ENCODE measurements around the gene LACTB.

LACTB gene

GRCh38 chr15:63134245-63134985, 12.8 kb downstream of the LACTB start:
- no peak for DNase-seq

GRCh38 chr15:63135281-63135680, 13.6 kb downstream of the LACTB start:
- DNase-seq: no peak

GRCh38 chr15:63135804-63136203, 14.1 kb downstream of the LACTB start:
- peak; percentile 82 for DNase-seq

- DNase-seq: peak; percentile 45
Measured at GRCh38 chr15:63136742-63137141, 15.1 kb downstream of the LACTB start.

DNA sequence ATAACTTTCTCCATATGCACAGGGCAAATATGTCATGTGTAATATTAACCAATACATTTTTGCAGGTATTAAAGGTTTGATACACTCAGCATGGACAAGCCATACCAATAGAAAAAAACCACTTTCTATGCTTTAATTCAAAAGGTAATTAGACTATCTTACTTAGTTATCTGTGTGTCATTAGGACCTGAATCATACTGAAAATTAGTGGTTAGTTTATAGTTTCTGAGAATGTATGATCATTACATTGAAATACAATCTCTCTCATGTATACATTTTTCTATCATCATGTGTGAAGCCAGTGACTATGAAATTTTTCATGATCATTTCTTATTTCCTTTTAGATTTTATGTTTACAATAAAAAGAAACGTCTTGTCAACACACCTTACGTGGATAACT, 19.3 kb downstream of the LACTB start:
- no peak for DNase-seq

GRCh38 chr15:63145426-63145825, 23.8 kb downstream of the LACTB start:
- no peak for DNase-seq

DNA sequence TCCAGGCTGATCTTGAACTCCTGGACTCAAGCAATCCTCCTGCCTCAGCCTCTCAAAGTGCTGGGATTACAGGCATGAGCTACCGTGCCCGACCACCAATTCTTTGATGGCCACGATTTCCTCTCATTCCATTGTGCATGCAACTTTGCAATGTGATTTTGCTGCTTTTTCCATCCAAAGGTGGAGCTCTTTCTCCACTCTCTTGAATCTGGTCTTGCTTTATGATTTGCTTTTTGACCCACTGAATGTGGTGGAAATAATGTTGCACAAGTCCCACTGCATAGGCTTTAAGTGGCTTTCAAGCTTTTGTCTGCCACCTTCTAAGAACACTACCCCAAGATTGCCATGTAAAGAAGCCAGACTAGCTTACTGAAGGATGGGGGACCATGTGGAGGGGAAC, 25.0 kb downstream of the LACTB start:
- DNase-seq: no peak

DNA sequence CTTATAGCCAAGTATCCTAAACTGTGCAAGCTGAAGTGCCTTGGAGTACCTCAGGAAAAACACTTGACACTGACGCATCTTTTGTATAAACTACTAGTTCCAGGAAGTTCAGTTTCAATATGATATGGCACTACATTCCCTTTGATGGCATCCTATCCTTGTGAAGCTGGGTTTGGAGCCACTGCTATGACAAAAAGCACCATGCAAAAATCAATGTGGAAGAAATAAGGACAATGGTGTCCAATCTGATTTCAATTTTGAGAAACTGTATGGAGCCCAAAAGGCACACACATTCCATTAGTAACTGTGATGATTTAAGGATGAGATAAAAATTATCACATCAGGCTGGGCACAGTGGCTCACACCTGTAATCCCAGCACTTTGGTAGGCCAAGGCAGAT, 30.0 kb downstream of the LACTB start:
- no peak for DNase-seq

DNA sequence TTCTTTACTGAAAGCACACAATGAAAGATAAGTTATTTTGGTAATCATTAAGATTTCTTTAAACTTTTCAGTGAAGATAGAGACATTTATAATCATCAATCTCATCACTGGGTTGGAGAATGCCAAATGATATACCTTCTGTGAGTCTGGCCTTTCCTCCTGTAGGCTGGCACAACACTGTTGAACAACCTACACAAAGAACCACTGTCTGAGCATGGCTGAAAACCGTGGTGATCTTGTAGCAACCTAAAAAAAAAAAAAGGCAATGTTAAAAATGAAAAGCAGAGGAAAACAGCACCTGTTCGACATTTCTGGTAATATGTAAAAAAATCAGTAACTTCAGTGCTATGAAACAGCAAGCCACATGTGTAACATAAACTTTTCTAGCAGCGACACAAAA, 33.8 kb downstream of the LACTB start:
- no peak for DNase-seq

DNA sequence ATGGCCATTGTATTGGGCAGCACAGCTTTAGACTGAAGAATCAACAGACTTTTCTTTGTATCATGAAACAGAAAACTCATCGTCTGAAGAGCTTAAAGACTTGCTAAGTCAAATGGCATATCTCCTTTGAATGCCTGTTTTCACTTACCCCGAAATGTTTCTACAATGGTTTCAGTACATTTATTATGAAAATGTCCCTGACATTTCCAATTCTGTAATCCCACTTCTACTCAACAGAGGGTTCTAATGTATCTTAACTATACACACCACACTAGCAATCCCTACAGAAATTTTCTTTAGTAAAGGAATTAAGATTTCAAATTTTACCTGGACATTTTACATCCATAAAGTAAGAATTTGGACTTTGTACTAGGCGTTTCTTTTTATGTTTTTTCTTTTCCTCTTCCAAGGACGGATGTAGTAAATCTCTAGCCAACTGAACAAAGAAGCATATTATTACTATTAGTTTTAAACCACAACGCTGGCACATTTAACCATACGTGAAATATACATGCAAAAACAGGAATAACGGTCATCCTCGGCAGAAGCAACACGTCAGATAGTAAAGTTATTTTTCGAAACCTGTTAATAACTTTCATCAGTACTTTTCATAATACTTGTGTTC, 34.5 kb downstream of the LACTB start:
- no peak for DNase-seq

- peak; percentile 47 for DNase-seq
Measured at GRCh38 chr15:63156755-63157117, 35.1 kb downstream of the LACTB start.

- DNase-seq: peak; percentile 97
Measured at GRCh38 chr15:63157118-63157843, 35.6 kb downstream of the LACTB start, which contains the start of gene RPS27L. Gene RPS27L, minus strand, starts transcription at chr15:63157477. Its CDS starts 72 bp downstream, at chr15:63157405.

DNA sequence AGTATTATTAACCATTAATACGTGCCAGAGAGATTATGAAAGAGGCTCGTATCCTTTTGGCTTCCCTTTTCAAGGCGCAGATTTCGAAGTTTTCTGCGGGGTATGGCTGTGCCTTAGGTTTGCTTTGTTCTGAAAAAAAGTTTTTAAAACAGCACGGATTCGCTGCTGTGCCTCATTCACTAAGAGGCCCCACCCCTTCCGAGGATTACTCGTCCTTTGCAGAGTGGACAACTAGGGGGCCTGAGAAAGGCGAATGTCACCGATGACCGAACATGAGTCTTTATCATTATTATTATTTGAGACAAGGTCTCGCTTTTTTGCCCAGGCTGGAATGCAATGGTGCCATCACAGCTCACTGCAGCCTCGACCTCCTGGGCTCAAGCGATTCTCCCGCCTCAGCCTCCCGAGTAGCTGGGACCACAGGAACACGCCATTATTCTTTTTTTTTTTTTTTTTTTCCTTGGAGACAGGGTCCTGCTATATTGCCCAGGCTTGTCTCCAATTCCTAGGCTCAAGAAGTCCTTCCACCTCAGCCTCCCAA, 36.3 kb downstream of the LACTB start:
- peak; percentile 68 for DNase-seq

DNA sequence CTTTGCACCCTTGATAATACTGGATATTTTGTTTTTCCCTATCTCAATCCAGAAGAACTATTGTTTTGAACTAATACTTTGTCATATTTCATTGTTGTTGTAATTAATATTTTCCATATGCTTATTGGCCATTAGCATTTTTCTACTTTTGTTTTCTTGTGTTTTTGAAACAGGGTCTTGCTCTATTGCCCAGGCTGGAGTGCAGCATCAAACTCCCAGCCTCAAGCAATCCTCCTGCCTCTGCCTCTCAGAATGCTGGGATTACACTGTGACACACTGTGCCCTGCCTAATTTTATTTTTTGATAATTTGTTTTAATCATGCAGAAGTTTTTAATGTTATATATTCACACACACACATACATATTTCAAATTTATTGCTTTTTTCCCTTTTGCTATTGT, 39.0 kb downstream of the LACTB start:
- DNase-seq: no peak

DNA sequence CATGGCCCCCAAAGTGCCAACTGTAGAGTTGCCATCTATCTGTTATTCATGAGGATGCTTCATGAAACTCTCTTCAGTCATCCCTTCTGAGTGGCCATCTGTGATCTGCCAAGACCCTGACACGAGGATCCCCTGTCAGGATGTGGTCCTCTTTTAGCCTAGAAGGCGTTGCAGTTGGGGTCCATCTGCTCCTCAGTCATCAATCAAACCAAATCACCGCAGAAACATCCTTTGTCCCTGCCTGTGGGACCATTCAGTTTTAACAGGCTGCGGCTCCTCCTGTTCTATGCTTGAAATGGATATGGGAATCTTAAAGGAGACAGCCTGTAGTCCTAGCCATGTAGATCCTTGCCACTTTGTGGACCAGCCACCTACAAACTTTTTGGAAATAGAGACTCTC, 41.6 kb downstream of the LACTB start:
- DNase-seq: no peak

DNA sequence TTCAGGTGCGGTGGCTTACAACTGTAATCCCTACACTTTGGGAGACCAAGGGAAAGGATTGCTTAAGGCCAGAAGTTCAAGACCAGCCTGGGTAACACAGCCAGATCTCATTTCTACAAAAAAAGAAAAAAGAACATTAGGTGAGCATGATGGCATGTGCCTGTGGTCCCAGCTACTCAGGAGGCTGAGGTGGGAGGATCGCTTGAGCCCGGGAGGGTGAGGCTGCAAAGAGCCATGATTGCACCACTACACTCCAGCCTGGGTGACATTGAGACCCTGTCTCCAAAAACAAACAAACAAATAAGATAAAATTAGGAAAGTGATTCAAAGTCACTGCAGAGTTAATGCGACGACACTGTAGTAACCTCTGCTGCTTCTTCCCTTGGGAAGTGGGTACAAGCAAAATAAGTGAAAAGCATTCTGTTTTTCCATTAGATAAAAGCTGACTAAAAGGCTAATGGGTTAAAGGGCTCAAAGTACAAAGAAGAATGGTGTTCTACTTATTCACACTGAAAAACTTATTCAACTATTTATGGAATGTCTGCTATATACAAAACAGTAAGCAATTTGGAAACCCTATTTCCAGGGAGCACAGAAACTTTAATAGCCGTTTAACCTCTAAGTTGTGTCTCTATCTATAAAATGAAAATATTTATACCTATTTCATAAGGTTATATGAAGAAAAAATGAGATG, 43.7 kb downstream of the LACTB start:
- no peak for DNase-seq

DNA sequence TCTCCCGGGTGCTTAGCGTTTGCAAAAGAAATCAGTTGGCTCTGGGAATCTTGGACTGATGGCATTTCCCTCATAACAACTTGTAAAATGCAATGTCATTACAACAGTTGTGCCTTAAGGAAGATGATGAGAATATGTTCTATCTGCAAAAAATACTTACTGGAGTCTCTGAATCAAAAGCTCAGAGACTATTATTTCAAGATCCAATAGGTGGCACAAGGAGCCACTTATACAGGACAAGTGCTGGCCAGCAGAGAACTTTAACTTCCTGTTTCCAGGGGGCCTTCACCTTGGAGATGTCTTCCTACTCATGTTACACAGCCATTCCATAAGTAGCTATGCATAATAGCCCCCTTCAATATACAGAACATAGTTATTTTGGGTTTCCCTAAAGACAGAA, 44.6 kb downstream of the LACTB start:
- peak; percentile 36 for DNase-seq

- no peak for DNase-seq
Measured at GRCh38 chr15:63169788-63170187, 48.1 kb downstream of the LACTB start.

DNA sequence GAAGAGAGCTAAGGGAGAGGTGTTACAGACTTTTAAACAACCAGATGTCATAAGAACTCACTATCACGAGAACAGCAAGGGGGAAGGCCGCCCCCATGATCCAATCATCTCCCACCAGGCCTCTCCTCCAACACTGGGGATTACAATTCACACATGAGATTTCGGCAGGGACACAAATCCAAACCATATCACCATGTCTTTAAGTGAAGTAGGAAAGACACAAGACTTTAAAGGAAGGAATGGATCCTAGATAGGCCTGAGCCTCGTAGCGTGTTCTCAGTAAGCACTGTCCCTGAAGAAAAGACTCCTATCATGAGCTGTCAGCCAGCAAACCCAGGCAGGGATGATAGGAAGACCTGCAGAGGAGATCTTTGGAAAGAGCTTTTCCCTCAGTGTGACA, 50.7 kb downstream of the LACTB start:
- no peak for DNase-seq

- DNase-seq: no peak
Measured at GRCh38 chr15:63172851-63173451, 51.3 kb downstream of the LACTB start.

DNA sequence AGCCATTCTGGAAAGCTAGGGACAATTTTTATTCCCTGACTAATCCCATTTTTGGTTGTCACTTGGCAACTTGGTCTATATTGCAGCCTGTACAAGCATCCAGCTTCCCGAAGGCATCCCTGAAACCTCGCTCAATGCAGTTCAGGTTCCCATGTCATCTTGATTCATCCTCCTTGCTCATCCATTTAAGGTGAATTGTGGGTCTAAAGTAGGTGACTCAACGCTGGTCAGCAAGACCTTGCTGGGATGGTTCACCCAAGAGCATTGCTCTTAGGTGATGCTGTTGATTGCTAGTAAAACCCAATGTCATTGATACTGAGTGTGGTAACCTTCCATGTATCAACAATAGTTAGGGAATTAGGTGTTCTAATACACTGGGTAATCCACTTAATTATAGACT, 54.6 kb downstream of the LACTB start:
- peak; percentile 68 for DNase-seq

- no peak for DNase-seq
Measured at GRCh38 chr15:63178034-63178433, 56.4 kb downstream of the LACTB start.

- DNase-seq: no peak
Measured at GRCh38 chr15:63180746-63181145, 59.1 kb downstream of the LACTB start.

Data from NCI-H226 (cell line).